Measurements from ENCODE around the gene KCNQ1OT1.

- TF ChIP-seq CTCF (IDR thresholded peaks at IDR 0.05), result no peak
- no peak for TF ChIP-seq EZH2 (IDR thresholded peaks at IDR 0.05)
- no peak for TF ChIP-seq EZH2phosphoT487 (IDR thresholded peaks at IDR 0.05)
Observed at GRCh38 chr11:2731130-2732125, 31.6 kb upstream of the KCNQ1OT1 start.
